GM18519 (cell line): ENCODE results near the gene OR6C2.
"Not testable (repeated sequence)": the region's sequence is repeated elsewhere in the genome, so short reads cannot be mapped to it uniquely, and the experiment has no call there.

Experiments
- ATAC-seq: cut with Tn5 transposase; IDR thresholded peaks from one replicate; pipeline ENCODE4 v1.9.1; 2021; ENCODE audit warnings: mild to moderate bottlenecking, moderate library complexity; ENCODE audit not compliant: unreplicated experiment, low FRiP score

Gene OR6C2

DNA sequence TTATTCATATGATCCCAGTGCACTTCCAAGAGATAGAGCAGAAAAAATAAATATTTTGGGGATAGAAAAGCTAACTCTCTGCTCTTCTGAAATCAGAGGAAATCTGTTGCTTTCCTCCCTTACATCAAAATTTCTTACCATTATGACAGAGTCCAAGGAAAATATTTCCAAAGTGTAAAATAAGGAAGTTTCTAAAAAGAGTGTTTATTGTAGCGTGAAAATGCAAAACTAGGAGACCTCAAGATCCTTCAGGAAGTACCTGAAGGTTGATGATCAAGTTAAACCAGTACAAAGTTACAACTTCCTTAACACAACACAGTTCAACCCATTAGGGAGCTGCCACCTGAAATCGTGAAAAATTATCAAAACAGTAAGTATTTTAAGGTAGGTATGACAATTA lies at the start of gene OR6C2:
Gene OR6C2 (plus strand): TSS at position 301 of the 400 bp plus-strand sequence. CDS start 8,138 bp downstream, outside the sequence.
- ATAC-seq: no peak

DNA sequence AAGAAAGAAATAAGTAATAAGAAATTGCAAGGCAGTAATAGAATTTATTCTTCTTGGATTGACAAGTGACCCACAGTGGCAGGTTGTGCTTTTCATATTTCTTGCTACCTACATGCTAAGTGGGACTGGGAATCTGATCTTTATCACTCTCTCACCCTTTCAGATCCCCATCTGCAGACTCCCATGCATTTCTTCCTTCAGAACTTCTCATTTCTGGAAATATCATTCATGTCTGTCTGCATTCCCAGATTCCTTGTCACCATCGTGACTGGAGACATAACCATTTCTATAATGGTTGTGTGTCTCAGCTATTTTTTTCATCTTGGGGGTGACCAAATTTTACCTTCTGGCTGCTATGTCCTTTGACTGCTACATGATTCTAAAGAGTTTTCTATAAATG lies 47.5 kb upstream of the OR6C2 start:
- ATAC-seq: no peak

DNA sequence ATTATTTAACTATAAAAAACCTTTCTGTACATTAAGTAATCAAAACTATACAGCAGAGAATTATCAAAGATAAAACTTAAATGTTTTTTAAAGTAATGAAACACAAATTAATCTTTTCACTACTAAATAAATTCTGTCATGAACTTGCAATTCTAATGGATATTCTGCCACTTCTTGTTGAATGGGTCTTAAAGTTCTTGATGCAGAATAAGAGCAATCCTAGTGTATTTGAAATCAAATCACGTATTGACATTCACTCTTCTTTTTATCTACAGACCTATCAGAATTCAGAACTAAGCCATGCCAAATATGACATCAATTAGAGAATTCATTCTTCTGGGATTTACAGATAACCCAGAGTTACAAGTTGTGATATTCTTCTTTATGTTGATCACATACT lies 43.6 kb upstream of the OR6C2 start, which contains the start of gene OR6C65:
Gene OR6C65 (plus strand): TSS at position 301 of the 400 bp plus-strand sequence. CDS start 0 bp downstream, at position 301.
- ATAC-seq: no peak

DNA sequence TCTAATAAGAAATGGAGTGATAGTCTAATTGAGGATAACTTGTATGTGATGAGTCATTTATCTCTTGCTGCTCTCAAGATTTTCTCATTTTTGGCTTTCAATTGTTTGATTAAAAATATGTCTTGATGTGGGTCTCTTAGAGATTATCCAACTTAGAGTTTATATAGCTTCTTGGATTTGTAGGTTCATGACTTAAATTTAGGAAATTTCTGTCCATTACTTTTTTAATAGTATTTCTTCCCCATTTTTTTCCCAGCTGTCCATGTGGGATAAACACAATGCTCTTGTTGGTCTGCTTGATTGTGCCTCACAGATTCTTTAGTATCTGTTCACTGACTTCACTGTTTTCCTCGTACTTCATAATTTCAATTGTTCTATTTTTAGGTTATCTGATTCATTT lies 36.0 kb upstream of the OR6C2 start:
- no peak for ATAC-seq

DNA sequence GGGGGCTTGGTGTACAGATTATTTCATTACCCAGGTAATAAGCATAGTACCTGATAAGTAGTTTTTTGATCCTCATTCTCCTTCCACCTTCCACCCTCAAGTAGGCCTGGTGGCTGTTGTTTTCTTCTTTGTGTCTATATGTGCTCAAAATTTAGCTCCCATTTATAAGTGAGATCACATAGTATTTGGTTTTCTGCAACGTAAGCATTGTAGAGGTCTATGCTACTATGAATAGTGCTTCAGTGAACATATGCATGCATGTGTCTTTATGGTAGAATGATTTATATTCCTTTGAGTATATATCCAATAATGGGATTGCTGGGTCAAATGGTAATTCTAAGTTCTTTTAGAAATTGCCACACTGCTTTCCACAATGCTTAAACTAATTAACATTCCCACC lies 34.7 kb upstream of the OR6C2 start:
- ATAC-seq: not testable (repeated sequence)

DNA sequence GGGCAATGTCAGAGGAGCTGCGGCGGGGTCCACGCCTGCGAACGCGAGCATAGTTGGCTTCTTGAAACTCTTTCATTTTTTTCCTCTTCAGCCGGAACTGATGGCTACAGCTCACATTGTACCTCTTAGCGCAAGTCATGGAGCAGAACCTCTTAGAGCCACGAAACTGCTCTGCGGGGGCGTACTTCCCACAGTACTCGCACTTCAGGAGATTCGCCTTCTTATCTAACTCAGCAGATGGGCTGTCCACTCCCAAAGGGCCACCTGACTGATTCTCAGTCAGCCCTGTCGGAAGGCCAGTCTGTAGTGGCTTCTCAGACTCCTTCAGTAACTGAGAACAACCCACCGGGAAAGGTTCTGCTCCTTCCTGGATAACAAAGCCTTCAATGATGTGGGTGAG lies 31.7 kb upstream of the OR6C2 start:
- not testable (repeated sequence) for ATAC-seq

DNA sequence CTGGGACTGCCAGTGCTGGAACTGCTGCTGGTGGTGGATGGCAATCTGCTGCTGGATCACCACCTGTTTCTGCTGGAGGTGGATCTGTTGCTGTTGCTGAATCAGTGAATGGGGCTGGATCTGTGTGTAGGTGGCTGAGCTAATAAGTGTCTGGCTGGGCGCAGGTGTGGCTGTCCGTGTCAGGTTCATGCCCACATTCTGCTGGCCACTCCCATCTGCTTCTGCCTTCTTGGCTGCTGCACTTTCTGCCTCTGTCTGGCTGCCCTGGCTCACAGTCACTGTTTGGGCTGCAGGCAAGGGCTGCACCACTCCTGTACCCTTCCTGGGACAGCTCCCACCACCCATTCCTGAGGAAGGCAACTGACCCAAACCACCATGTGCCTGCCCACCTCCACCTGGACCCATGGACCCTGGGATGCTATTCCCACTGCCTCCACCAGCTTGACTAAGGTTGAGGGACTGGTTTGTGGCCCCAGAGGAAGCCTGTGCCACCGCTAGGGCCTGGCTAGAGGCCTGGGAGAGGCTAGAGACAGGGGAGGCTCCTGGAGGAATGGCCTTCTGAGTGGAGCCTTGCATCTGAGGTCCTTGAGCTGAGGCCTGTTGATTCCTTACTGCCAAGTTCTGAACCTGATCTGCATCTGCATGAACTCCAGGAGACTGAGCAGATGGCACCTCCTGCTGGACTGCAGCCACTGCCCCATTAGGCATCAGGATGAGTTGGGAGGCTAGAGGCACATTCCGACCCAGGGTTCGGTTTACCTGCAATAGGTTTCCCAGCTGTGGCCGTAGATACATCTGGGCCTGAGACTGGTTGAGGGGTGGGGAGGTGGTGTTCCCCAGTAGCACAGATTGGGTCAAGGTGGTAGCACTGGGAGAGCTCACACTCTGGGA lies 30.1 kb upstream of the OR6C2 start:
- not testable (repeated sequence) for ATAC-seq

DNA sequence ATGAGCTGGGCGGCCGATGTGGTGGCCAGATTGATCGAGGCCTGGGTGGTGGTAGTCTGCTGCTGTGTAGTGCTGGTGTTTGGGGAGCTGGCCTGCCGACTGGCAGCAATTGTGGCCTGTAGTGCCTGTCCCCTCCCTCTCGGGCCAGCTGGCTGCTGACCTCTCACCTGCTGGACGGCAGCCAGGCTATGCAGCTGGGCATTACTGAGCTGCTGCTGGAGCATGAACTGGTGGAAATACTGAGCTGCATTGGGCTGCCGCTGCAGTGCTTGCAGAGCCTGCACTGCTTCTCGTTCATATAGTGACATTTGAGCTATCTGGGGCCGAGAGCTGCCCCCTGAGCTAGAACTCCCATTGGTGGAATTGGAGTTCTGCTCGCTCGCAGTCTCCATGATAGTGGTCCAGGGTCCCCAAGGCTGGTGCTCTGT lies 29.5 kb upstream of the OR6C2 start:
- ATAC-seq: not testable (repeated sequence)

DNA sequence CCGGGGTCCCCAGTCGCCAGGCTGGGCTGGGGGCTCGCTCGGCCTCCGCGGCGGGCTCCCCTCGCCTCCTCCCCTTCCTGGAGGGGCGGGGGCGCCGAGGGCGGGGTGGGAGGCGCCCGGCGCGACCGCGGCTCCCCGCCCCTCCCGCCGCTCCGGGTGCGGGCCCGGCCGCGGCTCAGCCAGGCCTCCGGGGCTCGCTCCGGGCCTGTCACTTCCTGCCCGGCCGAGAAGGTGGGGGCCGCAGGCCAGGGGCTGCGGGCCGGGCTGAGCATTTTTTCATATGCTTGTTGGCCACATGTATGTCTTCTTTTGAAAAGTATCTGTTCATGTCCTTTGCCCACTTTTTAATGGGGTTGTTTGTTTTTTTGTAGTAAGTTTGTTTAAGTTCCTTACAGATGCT lies 29.0 kb upstream of the OR6C2 start:
- not testable (repeated sequence) for ATAC-seq

DNA sequence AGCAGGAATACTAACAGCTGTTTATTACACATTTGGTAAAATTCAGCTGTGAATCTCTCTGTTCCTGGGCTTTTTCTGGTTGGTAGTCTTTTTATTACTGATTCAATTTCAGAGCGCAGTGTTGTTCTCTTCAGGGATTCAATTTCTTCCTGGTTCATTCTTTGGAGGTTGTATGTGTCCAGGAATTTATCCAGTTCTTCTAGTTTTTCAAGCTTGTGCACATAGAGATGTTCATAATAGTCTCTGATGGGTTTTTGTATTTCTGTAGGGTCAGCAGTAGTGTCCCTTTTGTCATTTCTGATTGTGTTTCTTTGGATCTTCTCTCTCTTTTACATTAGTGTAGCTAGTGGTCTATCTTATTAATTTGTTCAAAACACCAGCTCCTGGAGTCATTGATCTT lies 26.9 kb upstream of the OR6C2 start:
- ATAC-seq: no peak

DNA sequence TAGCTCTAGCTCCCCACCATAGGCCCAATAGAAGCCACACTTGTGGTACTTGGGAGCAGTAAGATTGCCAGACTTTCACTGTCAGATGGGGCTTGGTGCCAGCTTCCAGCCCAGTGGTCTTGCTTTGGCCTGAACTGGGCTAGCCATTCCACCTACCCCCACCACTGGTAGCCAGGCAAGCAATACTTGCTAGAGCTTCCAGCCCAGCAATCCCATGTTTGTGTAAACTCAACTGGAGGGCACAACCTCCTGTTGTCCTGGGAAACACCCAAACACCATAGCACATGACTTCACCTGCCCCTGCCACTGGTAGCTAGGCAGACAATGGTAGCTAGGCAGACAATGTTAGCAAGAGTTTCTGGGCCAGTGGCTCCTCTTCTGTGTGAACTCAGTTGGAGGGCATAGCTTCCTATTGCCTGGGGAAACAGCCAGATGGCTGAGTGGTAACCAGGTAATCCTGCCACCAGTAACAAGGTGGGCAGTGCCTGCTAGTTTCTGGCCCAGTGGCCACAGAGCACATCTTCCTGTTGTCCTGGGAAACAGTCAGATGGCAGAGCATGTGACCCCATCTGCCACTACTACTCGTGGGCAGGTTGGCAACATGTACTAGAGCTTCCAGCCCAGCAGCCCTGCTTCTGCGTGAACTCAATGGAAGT lies 23.4 kb upstream of the OR6C2 start:
- ATAC-seq: no peak

DNA sequence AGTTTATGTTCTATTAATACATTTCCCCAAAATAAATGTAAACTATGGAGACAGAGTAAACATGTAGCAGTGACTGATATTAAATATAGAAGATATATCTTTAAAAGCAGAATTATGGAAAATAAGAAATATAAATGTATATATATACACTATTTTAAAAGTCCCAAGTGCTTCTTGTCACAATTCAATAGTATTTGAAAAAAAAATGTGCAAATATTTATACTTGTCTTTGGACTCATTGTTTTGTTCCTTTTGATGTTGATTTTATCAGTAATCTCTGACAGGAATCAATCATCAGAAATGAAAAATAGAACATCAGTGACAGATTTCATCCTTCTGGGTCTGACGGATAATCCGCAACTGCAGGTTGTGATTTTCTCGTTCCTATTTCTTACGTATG lies 17.9 kb upstream of the OR6C2 start, which contains the start of gene OR6C76:
Gene OR6C76 (plus strand): TSS at position 301 of the 400 bp plus-strand sequence. CDS start 0 bp downstream, at position 301.
- no peak for ATAC-seq

DNA sequence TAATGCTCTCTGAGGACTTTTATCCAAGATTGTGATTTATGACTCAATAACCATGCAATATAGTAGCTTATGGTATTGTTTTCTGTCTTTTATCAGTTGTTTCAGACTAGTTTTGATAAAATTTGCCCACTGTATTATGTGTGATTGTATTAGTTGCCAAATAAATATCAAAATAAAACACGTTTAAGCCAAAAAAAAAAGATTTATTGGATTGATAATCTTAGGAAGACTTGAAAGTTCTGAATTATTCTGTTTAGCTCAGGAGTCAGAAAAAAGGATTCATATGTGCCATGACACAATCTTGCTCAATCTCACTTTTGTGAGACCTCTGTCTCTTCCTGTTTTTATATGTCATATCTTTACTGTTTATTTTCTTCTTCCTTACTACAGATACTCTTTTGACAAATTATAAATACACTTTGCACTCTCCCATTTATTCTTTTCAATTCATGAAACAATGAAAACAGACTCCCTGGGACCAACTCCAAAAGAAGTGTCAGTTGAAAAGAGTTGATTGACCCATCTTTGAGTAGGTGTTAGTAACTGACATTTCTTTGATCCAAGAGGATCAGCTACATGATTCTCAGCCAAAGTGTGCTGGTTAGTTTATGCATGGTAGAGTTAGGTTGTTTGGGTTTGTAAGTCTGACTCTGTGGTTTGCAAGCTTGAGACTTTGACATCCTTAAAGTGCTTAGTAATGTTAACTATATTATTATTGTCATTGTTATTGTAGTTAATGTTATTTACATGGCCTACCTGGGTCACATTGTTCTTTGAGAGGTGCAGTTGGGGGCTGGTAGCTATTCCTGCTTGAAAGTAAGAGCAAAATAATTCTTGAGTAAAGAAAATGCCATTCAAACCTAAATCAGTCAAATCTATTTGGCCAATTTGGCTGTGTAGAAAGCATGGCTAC lies 15.3 kb upstream of the OR6C2 start:
- ATAC-seq: no peak

DNA sequence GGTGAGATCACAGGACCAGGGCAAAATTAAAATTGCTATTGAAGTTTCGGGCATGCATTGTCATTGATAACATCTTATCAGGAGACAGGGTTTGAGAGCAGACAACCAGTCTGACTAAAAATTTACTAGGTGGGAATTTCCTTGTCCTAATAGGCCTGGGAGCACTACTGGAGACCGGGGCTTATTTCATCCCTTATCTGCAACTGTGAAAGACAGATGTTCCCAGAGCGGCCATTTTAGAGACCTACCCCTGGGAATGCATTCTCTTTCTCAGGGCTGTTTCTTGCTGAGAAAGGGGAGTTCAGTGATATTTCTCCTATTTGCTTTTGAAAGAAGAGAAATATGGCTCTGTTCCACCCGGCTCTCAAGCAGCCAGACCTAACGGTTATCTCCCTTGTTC lies 2.6 kb upstream of the OR6C2 start:
- ATAC-seq: not testable (repeated sequence)

DNA sequence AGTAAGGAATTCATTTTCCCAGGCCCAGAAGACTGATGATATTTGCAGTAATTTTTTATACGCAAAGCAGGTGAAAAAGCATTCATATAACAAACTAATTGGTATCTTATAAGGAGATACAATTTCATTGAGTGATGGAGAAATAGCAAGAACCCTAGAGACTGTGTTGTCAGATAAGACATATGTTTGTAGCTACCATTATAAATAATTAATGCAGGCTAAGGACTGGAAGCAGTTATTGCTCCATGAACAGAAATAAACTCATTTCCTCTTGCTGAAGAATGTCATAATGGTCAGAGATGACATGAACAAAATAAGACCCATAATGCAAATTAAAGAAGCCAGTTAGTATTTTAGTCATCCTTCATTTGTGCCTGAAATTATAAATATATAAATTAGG lies 1.5 kb downstream of the OR6C2 start:
- no peak for ATAC-seq

DNA sequence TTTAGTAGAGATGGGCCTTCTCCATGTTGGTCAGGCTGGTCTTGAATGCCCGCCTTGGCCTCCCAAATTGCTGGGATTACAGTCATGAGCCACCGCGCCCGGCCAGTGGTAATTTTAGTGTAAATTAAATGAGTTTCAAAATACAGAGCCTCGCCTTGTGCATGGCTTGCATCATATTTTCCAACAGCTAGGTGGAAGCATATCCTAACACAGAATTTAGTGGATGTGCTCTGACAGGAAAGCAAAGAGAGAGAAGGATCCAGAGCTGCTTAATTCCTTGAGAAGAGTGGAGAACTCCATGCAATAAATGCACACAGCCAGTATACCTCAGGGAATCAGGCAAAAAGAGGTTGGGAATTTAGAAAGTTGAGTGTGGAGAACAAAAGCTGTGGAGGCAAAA lies 2.5 kb downstream of the OR6C2 start:
- no peak for ATAC-seq

DNA sequence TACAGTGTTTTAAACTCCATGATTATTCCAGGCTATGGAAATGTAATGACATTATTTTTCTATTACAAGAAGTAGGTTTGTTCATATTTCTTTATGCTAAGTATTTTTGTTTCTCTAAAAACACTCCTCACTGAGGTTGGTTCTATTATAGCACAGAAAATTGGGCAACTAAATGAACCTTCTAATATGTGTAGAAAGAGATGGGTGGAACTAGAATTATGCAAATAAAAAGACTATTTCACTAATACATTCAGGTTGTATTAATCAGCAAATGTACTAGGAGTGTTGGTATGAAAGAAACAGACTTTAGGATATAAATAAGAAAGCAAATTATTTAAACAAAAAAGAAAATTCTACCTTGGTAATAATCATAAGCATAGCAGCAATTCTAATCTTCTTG lies 4.9 kb downstream of the OR6C2 start:
- no peak for ATAC-seq

DNA sequence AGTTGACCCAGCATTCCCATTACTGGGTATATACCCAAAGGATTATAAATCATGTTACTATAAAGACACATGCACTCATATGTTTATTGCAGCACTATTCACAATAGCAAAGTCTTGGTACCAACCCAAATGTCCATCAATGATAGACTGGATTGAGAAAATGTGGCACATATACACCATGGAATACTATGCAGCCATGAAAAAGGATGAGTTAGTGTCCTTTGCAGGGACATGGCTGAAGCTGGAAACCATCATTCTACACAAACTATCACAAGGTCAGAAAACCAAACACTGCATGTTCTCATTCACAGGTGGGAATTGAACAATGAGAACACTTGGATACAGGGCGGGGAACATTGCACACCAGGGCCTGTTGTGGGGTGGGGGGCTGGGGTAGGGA lies 21.1 kb downstream of the OR6C2 start:
- ATAC-seq: not testable (repeated sequence)

DNA sequence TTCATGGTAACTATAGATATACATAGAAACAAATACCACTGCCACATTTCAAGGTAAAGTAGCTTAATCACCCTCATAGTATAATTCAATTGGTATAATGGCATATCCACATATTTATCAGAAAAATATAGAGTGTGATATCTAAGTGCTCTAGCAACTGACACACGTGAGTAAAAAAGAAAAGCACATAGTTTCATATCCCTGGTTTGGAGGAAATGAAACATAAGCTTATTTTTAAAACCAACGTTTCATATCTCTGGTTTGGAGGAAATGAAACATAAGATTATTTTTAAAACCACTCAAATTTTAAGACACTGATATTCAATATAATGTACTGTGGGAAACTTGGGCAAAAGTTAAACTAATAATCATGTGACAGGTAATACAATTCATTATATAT lies 24.0 kb downstream of the OR6C2 start:
- peak; percentile 91 for ATAC-seq

DNA sequence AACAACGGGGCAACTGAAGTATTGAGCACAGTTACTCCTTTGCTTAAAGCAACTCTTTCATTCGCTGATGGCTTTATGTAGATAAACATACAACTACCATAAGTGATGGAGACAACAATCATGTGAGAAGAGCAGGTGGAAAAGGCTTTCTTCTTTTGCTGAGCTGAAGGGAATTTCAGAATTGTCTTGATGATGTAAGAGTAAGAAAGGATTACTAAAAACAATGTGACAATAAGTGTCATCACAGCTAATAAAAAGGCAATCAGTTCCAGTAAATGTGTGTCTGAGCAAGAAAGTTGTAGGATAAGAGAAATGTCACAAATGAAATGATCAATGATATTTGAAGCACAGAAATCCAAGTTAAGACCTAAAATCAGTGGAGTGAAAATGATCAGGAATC lies 25.4 kb downstream of the OR6C2 start:
- ATAC-seq: no peak
